GM13977 (cell line): ENCODE data around the gene SPATS2L.

Source experiments
- DNase-seq: peaks from one replicate; pipeline ENCODE4 v3.0.0; 2012; ENCODE audit warnings: low spot score
- in situ Hi-C: fragments of 300-500 bp; cut with MboI; formaldehyde crosslinking; loops from one replicate; pipeline ENCODE4 v1.12.0; 2022; ENCODE audit warnings: low sequenced_read_pairs, low pct_unique_long_range_greater_than_20kb, mixed read lengths, inconsistent platforms; ENCODE audit not compliant: unreplicated experiment
- TF ChIP-seq, protein P1 (sequence below): IDR thresholded peaks from 2 replicates; pipeline ENCODE4 v1.5.1; 2012; ENCODE audit warnings: mild to moderate bottlenecking, control low read depth; ENCODE audit not compliant: insufficient read depth; ENCODE audit errors: extremely low read depth, missing control alignments

Gene SPATS2L

DNA sequence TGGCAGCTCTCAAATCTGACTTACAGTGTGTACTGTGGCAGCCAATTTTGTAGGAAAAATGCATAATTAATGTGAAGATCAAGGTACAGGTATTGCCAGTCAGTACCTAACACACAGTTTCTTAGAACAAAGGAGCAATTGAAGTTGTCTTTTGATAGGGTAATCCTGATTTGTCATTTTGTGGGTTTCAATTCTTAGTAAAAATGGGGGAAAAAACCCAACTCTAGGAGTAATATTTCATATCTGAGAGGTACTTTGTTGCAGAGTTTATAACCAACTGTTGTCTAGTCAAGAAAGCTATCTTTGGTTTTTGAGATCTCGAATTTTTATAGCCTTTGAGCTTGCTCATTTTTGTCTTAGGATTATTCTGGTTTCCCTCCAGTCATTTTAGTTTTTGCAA, 16.1 kb downstream of the SPATS2L start:
- in situ Hi-C loops: no loop called here
- TF ChIP-seq, protein P1, sequence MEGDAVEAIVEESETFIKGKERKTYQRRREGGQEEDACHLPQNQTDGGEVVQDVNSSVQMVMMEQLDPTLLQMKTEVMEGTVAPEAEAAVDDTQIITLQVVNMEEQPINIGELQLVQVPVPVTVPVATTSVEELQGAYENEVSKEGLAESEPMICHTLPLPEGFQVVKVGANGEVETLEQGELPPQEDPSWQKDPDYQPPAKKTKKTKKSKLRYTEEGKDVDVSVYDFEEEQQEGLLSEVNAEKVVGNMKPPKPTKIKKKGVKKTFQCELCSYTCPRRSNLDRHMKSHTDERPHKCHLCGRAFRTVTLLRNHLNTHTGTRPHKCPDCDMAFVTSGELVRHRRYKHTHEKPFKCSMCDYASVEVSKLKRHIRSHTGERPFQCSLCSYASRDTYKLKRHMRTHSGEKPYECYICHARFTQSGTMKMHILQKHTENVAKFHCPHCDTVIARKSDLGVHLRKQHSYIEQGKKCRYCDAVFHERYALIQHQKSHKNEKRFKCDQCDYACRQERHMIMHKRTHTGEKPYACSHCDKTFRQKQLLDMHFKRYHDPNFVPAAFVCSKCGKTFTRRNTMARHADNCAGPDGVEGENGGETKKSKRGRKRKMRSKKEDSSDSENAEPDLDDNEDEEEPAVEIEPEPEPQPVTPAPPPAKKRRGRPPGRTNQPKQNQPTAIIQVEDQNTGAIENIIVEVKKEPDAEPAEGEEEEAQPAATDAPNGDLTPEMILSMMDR: no peak
- no peak for DNase-seq

GRCh38 chr2:200324362-200324761, 17.9 kb downstream of the SPATS2L start:
- TF ChIP-seq, protein P1: no peak
- in situ Hi-C loops: no loop called here
- DNase-seq: no peak

DNA sequence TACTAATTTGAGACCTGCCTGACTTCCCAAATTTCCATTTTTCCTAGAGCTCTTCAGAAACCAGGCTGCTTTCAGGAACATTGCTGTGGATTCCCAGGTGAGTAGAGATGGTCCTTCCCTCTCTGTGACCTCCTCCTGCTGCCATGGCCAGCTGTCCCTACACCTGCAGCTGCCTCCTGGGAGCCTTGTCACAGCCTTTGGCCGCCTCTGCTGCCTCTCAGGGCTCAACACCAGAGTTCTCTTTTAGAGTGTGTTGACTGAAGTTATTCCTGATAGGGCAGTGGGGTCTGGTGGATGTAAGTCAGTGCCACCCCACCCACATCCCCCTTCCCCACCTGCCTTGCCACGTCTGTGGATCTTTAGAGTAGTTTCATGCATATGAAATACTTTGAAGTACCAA, 22.9 kb downstream of the SPATS2L start:
- no peak for DNase-seq
- TF ChIP-seq, protein P1: no peak

DNA sequence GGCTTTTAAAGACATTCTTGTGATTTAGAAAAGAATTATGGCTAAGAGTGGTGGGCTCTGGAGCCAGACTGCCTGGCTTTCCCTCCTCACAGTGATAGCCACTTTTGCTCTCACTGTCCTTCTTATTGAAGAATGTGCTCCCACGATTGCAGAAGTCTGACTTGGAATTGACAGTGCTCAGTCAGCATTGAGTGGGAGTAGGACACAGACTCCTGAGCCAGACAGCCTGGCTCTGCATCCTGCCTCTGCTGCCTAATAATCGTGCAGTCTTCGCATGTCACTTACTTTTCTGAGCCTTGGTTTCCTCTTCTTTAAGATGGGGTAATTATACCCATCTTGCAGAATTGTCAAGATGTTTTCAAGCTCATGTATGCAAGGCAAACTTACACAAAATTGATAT, 23.3 kb downstream of the SPATS2L start:
- no peak for DNase-seq
- TF ChIP-seq, protein P1: no peak
- in situ Hi-C loops: no loop called here

More for the DNA sequence above, 22.9 kb downstream of the SPATS2L start:
- in situ Hi-C loops: no loop called here

GRCh38 chr2:200330351-200331060, 24.0 kb downstream of the SPATS2L start:
- TF ChIP-seq, protein P1: no peak
- in situ Hi-C loops: no loop called here
- no peak for DNase-seq

DNA sequence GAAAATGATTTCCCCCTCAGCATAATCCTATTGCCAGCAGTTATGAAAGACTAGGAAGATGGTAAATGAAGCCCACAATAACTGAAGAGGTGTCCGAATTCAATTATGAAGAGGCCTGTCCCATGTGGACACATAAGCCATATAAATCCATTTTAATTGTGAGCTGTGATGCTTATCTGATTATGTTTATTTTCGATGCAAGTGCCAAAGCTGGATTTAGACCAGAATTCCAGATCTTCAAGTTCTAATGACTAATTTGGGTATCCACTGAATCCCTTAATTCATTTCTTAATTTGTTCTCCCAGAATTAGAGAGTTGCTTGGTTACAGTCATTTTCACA, 24.5 kb downstream of the SPATS2L start:
- TF ChIP-seq, protein P1: no peak
- in situ Hi-C loops: no loop called here
- DNase-seq: no peak
